Measurements from ENCODE around the gene BRD7. TPM values are rescaled to one million over a fixed set of nuclear protein-coding genes. Genes with fewer than 3 reads are reported as not detected.
A peak's percentile ranks its signal among the peaks of the same experiment; 100 is the strongest.

Gene BRD7
- total RNA-seq, 1 donor from 2014 or later = 53.4 TPM

GRCh38 chr16:50310308-50311133 is 58.3 kb downstream of the BRD7 start:
- intact Hi-C loops (cut with DNase I) = no loop called here
- peak; percentile 63 for DNase-seq (ENCODE audit: low spot score)

GRCh38 chr16:50309527-50310307 is 59.1 kb downstream of the BRD7 start:
- intact Hi-C loops (cut with DNase I) = no loop called here
- DNase-seq (ENCODE audit: low spot score) = peak; percentile 71

- peak; percentile 59 for DNase-seq (ENCODE audit: low spot score)
- intact Hi-C loops (cut with DNase I) = no loop called here
Observed at GRCh38 chr16:50309156-50309526, 59.6 kb downstream of the BRD7 start.

GRCh38 chr16:50308237-50308965 is 60.4 kb downstream of the BRD7 start:
- peak; percentile 70 for DNase-seq (ENCODE audit: low spot score)
- intact Hi-C loops (cut with DNase I) = no loop called here

GRCh38 chr16:50306287-50306686 is 62.5 kb downstream of the BRD7 start:
- DNase-seq (ENCODE audit: low spot score) = peak; percentile 54

GRCh38 chr16:50305441-50306061 is 63.2 kb downstream of the BRD7 start:
- peak; percentile 59 for DNase-seq (ENCODE audit: low spot score)
- intact Hi-C loops (cut with DNase I) = no loop called here

More at GRCh38 chr16:50306287-50306686, 62.5 kb downstream of the BRD7 start:
- intact Hi-C loops (cut with DNase I) = no loop called here

GRCh38 chr16:50304467-50305440 is 64.0 kb downstream of the BRD7 start:
- intact Hi-C loops (cut with DNase I) = no loop called here
- peak; percentile 73 for DNase-seq (ENCODE audit: low spot score)

GRCh38 chr16:50303605-50304466 is 65.0 kb downstream of the BRD7 start:
- DNase-seq (ENCODE audit: low spot score) = peak; percentile 44
- intact Hi-C loops (cut with DNase I) = no loop called here

- intact Hi-C loops (cut with DNase I) = no loop called here
- peak; percentile 66 for DNase-seq (ENCODE audit: low spot score)
Observed at GRCh38 chr16:50303041-50303604, 65.7 kb downstream of the BRD7 start.

GRCh38 chr16:50302472-50303005 is 66.2 kb downstream of the BRD7 start:
- no peak for DNase-seq (ENCODE audit: low spot score)
- intact Hi-C loops (cut with DNase I) = no loop called here

- DNase-seq (ENCODE audit: low spot score) = peak; percentile 44
- intact Hi-C loops (cut with DNase I) = no loop called here
Observed at GRCh38 chr16:50301626-50302471, 66.9 kb downstream of the BRD7 start.

- peak; percentile 73 for DNase-seq (ENCODE audit: low spot score)
- intact Hi-C loops (cut with DNase I) = no loop called here
Observed at GRCh38 chr16:50300942-50301625, 67.7 kb downstream of the BRD7 start.

- intact Hi-C loops (cut with DNase I) = no loop called here
- DNase-seq (ENCODE audit: low spot score) = peak; percentile 65
Observed at GRCh38 chr16:50299508-50300105, 69.2 kb downstream of the BRD7 start.

- intact Hi-C loops (cut with DNase I) = no loop called here
Observed at GRCh38 chr16:50298591-50299507, 69.9 kb downstream of the BRD7 start.

More at GRCh38 chr16:50298591-50299507, 69.9 kb downstream of the BRD7 start:
- DNase-seq (ENCODE audit: low spot score) = peak; percentile 49

Data from cardiac septum (tissue), 1 donor.